ENCODE measurements around the gene STXBP1.

Gene STXBP1

DNA sequence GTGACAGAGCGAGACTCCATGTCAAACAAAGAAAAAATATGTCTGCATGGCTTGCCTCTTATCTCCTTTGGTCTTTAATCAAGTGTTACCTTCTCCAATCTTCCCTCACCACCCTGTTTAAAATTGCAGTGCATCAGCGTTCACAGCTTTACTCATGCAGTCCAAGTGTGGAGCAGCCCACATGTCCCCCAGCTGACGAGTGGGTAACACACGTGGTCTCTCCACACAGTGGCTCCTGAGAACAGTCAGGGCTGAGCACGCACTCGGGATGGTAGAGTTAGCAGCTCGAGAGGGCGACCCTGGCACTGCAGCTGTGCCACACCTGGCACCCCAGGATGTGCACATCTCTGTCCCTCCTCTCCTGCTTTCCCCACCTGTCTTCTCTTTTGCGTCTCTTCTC is 68.8 kb downstream of the STXBP1 start:
- H2AFZ ChIP-seq (ENCODE audit: insufficient read depth, low read length, poor library complexity), result no peak overlapping the region
- no peak overlapping the region for H4K12ac ChIP-seq (ENCODE audit: low read depth, low read length)
- no peak overlapping the region for H2BK120ac ChIP-seq (ENCODE audit: insufficient read depth, low read length, poor library complexity)
- H3K4me3 ChIP-seq (ENCODE audit: low read depth, low read length), result no peak overlapping the region
- H4K91ac ChIP-seq (ENCODE audit: low read depth, low read length), result no peak overlapping the region
- no peak overlapping the region for H3K4ac ChIP-seq (ENCODE audit: low read depth, low read length)
- peaks cover 14 to 24% of the 10 kb centered on the region in 2 experiments for H3K4me1 ChIP-seq (ENCODE audit: control insufficient read depth in 1 of 2, insufficient read depth in 2 of 2, low read length in 2 of 2)
- peaks cover 11% of the 10 kb centered on the region for H3K79me1 ChIP-seq (ENCODE audit: low read length)
- H3K27me3 ChIP-seq (ENCODE audit: insufficient read depth, low read length), result no peaks in the 10 kb centered on the region
- H3K9me3 ChIP-seq (ENCODE audit: insufficient read depth, low read depth, low read length), result peaks cover 3% of the 10 kb centered on the region
- no peak for DNase-seq
- WGBS (ENCODE audit: extremely low coverage, insufficient coverage, insufficient read length), result no CpG with 5 or more reads among the region's 9 CpGs
- H2AK5ac ChIP-seq (ENCODE audit: low read length), result no peak overlapping the region
- H3K4me2 ChIP-seq (ENCODE audit: low read length), result no peak overlapping the region
- H3K9ac ChIP-seq (ENCODE audit: low read length), result no peak overlapping the region
- no peak overlapping the region for H3K14ac ChIP-seq (ENCODE audit: low read length)
- H3K18ac ChIP-seq (ENCODE audit: low read length), result no peak overlapping the region
- no peak overlapping the region for H2BK12ac ChIP-seq (ENCODE audit: low read length)
- H3K27ac ChIP-seq (ENCODE audit: low read depth, low read length), result no peak overlapping the region
- no peaks in the 10 kb centered on the region for H3K79me2 ChIP-seq (ENCODE audit: control insufficient read depth, insufficient read depth, low read length, poor library complexity)
- no peak overlapping the region for H2BK5ac ChIP-seq (ENCODE audit: low read depth, low read length, poor library complexity)
- no peak overlapping the region for H4K8ac ChIP-seq (ENCODE audit: low read depth, low read length)
- no peak overlapping the region for H3K23ac ChIP-seq (ENCODE audit: low read length)
- H3K36me3 ChIP-seq (ENCODE audit: control insufficient read depth in 1 of 2, insufficient read depth in 2 of 2, low read length in 2 of 2), result peaks cover 14 to 21% of the 10 kb centered on the region in 2 experiments

DNA sequence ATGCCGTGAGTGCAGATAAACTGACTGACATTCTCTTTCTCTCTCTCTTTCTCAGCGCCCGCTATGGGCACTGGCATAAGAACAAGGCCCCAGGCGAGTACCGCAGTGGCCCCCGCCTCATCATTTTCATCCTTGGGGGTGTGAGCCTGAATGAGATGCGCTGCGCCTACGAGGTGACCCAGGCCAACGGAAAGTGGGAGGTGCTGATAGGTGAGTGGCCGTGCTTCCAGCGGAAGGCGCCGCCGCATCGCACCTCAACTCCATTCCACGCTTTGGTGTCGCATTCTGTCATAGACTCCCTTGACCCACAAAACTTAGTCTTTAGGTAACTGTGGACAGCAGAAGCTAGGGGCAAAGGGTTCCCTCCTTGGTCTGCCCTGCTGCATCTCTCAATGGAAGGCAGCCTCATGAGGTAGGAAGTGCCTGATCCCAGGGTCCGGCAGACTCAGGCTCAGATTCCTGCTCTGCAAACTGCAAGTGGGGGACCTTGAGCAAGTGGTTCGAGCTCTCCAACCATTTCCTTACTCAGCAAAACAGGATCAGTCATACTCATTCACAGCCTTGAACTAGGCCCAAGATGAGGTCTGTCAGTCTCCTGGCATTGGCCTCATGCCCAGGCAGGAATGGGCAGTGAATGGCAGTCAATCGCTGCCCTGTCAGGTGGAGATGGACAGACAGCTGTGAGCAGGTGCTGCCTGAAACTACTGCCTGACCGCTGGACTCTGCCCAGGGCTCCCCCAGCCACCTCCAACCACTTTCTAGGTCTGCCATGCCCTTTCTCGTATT is 70.5 kb downstream of the STXBP1 start:
- no peaks in the 10 kb centered on the region for H3K27me3 ChIP-seq (ENCODE audit: insufficient read depth, low read length)
- no peak overlapping the region for H3K4me3 ChIP-seq (ENCODE audit: low read depth, low read length)
- peaks cover 11% of the 10 kb centered on the region for H3K79me1 ChIP-seq (ENCODE audit: low read length)
- H4K8ac ChIP-seq (ENCODE audit: low read depth, low read length), result no peak overlapping the region
- no peak overlapping the region for H2BK12ac ChIP-seq (ENCODE audit: low read length)
- no peak for DNase-seq
- no peak overlapping the region for H3K9ac ChIP-seq (ENCODE audit: low read length)
- no peak overlapping the region for H3K4me2 ChIP-seq (ENCODE audit: low read length)
- H4K91ac ChIP-seq (ENCODE audit: low read depth, low read length), result no peak overlapping the region
- no peak overlapping the region for H2BK120ac ChIP-seq (ENCODE audit: insufficient read depth, low read length, poor library complexity)
- no peak overlapping the region for H2AK5ac ChIP-seq (ENCODE audit: low read length)
- H2BK5ac ChIP-seq (ENCODE audit: low read depth, low read length, poor library complexity), result no peak overlapping the region
- no peak overlapping the region for H3K4ac ChIP-seq (ENCODE audit: low read depth, low read length)
- peaks cover 14 to 21% of the 10 kb centered on the region in 2 experiments for H3K36me3 ChIP-seq (ENCODE audit: control insufficient read depth in 1 of 2, insufficient read depth in 2 of 2, low read length in 2 of 2)
- H3K27ac ChIP-seq (ENCODE audit: low read depth, low read length), result no peak overlapping the region
- H3K79me2 ChIP-seq (ENCODE audit: control insufficient read depth, insufficient read depth, low read length, poor library complexity), result no peaks in the 10 kb centered on the region
- WGBS (ENCODE audit: extremely low coverage, insufficient coverage, insufficient read length), result no CpG with 5 or more reads among the region's 23 CpGs
- peaks cover 3% of the 10 kb centered on the region for H3K9me3 ChIP-seq (ENCODE audit: insufficient read depth, low read depth, low read length)
- H3K4me1 ChIP-seq (ENCODE audit: control insufficient read depth in 1 of 2, insufficient read depth in 2 of 2, low read length in 2 of 2), result peaks cover 23 to 34% of the 10 kb centered on the region in 2 experiments
- no peak overlapping the region for H3K23ac ChIP-seq (ENCODE audit: low read length)
- no peak overlapping the region for H4K12ac ChIP-seq (ENCODE audit: low read depth, low read length)
- H3K18ac ChIP-seq (ENCODE audit: low read length), result no peak overlapping the region
- H3K14ac ChIP-seq (ENCODE audit: low read length), result no peak overlapping the region
- no peak overlapping the region for H2AFZ ChIP-seq (ENCODE audit: insufficient read depth, low read length, poor library complexity)

DNA sequence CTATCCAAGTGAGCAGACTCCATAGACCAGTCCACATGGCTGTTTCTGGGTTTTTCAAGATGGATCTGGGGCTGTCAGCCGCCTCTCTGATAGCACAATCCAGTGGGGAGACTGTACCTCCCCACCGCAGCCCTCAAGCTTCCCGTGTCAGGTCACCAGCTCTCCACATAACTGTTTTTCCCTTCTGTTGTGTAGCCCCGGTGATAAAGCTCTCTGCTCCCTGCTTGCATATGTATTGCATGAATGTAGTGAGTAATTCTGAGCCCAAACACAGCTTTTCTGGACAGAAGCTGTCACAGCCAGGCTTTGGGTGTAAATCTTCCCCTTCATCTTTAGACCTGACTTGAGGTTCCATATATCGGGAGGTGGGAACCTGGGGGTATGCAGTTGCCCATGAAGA is 71.6 kb downstream of the STXBP1 start:
- WGBS (ENCODE audit: extremely low coverage, insufficient coverage, insufficient read length), result no CpG with 5 or more reads among the region's 5 CpGs
- H3K9me3 ChIP-seq (ENCODE audit: insufficient read depth, low read depth, low read length), result peaks cover 2% of the 10 kb centered on the region
- H3K9ac ChIP-seq (ENCODE audit: low read length), result no peak overlapping the region
- H3K27ac ChIP-seq (ENCODE audit: low read depth, low read length), result no peak overlapping the region
- no peak overlapping the region for H3K14ac ChIP-seq (ENCODE audit: low read length)
- peak overlapping the region; percentile 21 for H2BK12ac ChIP-seq (ENCODE audit: low read length)
- H3K23ac ChIP-seq (ENCODE audit: low read length), result no peak overlapping the region
- no peak overlapping the region for H2BK5ac ChIP-seq (ENCODE audit: low read depth, low read length, poor library complexity)
- H3K27me3 ChIP-seq (ENCODE audit: insufficient read depth, low read length), result no peaks in the 10 kb centered on the region
- no peak overlapping the region for H2AFZ ChIP-seq (ENCODE audit: insufficient read depth, low read length, poor library complexity)
- H3K18ac ChIP-seq (ENCODE audit: low read length), result no peak overlapping the region
- H3K36me3 ChIP-seq (ENCODE audit: control insufficient read depth in 1 of 2, insufficient read depth in 2 of 2, low read length in 2 of 2), result peaks cover 14 to 16% of the 10 kb centered on the region in 2 experiments
- H3K4me2 ChIP-seq (ENCODE audit: low read length), result no peak overlapping the region
- H3K4me1 ChIP-seq (ENCODE audit: control insufficient read depth in 1 of 2, insufficient read depth in 2 of 2, low read length in 2 of 2), result peaks cover 23 to 34% of the 10 kb centered on the region in 2 experiments
- peak overlapping the region; percentile 7 for H4K91ac ChIP-seq (ENCODE audit: low read depth, low read length)
- no peaks in the 10 kb centered on the region for H3K79me2 ChIP-seq (ENCODE audit: control insufficient read depth, insufficient read depth, low read length, poor library complexity)
- H3K79me1 ChIP-seq (ENCODE audit: low read length), result peaks cover 11% of the 10 kb centered on the region
- no peak overlapping the region for H3K4me3 ChIP-seq (ENCODE audit: low read depth, low read length)
- DNase-seq, result peak; percentile 16 to 55
- no peak overlapping the region for H4K12ac ChIP-seq (ENCODE audit: low read depth, low read length)
- no peak overlapping the region for H3K4ac ChIP-seq (ENCODE audit: low read depth, low read length)
- peak overlapping the region; percentile 32 for H2AK5ac ChIP-seq (ENCODE audit: low read length)
- peak overlapping the region; percentile 3 for H2BK120ac ChIP-seq (ENCODE audit: insufficient read depth, low read length, poor library complexity)
- H4K8ac ChIP-seq (ENCODE audit: low read depth, low read length), result no peak overlapping the region

DNA sequence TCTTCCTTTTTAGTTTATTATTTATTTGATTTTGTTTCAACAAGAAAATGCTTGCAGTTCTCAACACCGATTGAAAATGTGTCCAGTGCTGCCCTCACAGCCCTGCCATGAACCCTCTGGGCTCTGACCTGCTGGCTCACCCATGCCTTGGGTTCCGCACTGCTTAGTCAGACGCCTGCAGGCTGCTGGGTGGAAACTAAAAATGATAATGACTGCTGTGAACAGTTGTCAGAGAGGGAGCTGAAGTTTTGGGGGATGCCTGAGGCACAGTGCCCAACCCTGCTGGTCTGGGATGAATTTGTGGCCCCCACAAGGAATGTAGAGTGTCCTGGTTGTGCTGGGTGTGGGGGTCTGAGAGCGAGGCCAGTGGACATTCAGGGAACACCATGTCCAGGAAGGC is 72.5 kb downstream of the STXBP1 start:
- Histone ChIP-seq H3K23ac (ENCODE audit: low read length) (no peak overlapping the region), H3K4me3 (ENCODE audit: low read depth, low read length) (no peak overlapping the region), H2BK5ac (ENCODE audit: low read depth, low read length, poor library complexity) (no peak overlapping the region), H3K79me1 (ENCODE audit: low read length) (peaks cover 11% of the 10 kb centered on the region), H3K27ac (ENCODE audit: low read depth, low read length) (peak overlapping the region; percentile 24), H2AK5ac (ENCODE audit: low read length) (no peak overlapping the region), H3K36me3 (ENCODE audit: control insufficient read depth in 1 of 2, insufficient read depth in 2 of 2, low read length in 2 of 2) (peaks cover 15 to 19% of the 10 kb centered on the region in 2 experiments), H4K8ac (ENCODE audit: low read depth, low read length) (no peak overlapping the region), H2BK12ac (ENCODE audit: low read length) (peak overlapping the region; percentile 4), H2BK120ac (ENCODE audit: insufficient read depth, low read length, poor library complexity) (no peak overlapping the region), H3K14ac (ENCODE audit: low read length) (peak overlapping the region; percentile 28), H3K79me2 (ENCODE audit: control insufficient read depth, insufficient read depth, low read length, poor library complexity) (no peaks in the 10 kb centered on the region), H3K4me1 (ENCODE audit: control insufficient read depth in 1 of 2, insufficient read depth in 2 of 2, low read length in 2 of 2) (peaks cover 23 to 34% of the 10 kb centered on the region in 2 experiments), H4K12ac (ENCODE audit: low read depth, low read length) (no peak overlapping the region), H3K27me3 (ENCODE audit: insufficient read depth, low read length) (no peaks in the 10 kb centered on the region), H3K18ac (ENCODE audit: low read length) (no peak overlapping the region), H3K4ac (ENCODE audit: low read depth, low read length) (no peak overlapping the region), H4K91ac (ENCODE audit: low read depth, low read length) (no peak overlapping the region), H3K9ac (ENCODE audit: low read length) (no peak overlapping the region), H2AFZ (ENCODE audit: insufficient read depth, low read length, poor library complexity) (no peak overlapping the region), H3K4me2 (ENCODE audit: low read length) (peak overlapping the region; percentile 4), H3K9me3 (ENCODE audit: insufficient read depth, low read depth, low read length) (peaks cover 2% of the 10 kb centered on the region)
- peak; percentile 84 to 89 for DNase-seq
- no CpG with 5 or more reads among the region's 4 CpGs for WGBS (ENCODE audit: extremely low coverage, insufficient coverage, insufficient read length)
